K562 (cell line): ENCODE data around the gene PTP4A2. TPM values are rescaled to one million over a fixed set of nuclear protein-coding genes. Genes with fewer than 3 reads are reported as not detected.

ENCODE experiments used
- CHD7 ChIP-seq: fragments of 200-600 bp; sonication (generic); IDR thresholded peaks from one replicate; pipeline ENCODE4 v1.6.1; 2012; ENCODE audit warnings: mild to moderate bottlenecking, low read depth, low read length, inconsistent platforms
- HNRNPLL ChIP-seq: fragments of 200-400 bp; formaldehyde crosslinking; IDR thresholded peaks from 2 replicates; pipeline ENCODE4 v1.6.1; 2017; ENCODE audit warnings: low read length, low read depth, mild to moderate bottlenecking; ENCODE audit not compliant: poor library complexity, severe bottlenecking
- MYBL2 ChIP-seq, 2 experiments: fragments of 450-650 bp in 1 of 2; sonication (generic) in 1 of 2; formaldehyde crosslinking in 1 of 2; IDR thresholded peaks; 2 replicates each; pipeline versions ENCODE4 v1.6.1 to v1.8.1; 2017 to 2022; ENCODE audit warnings: borderline replicate concordance in 1 of 2, inconsistent platforms in 1 of 2, low read depth in 1 of 2, mild to moderate bottlenecking in 1 of 2, missing genetic modification reagents in 1 of 2, moderate library complexity in 1 of 2
- PHB ChIP-seq: fragments of 250-450 bp; sonication (Bioruptor Pico); IDR thresholded peaks from 2 replicates; pipeline ENCODE4 v1.5.0; 2021
- SMAD3 ChIP-seq: fragments of 450-650 bp; formaldehyde crosslinking; conservative IDR thresholded peaks from 2 replicates; pipeline ENCODE4 v1.4.0; 2020; ENCODE audit warnings: mild to moderate bottlenecking
- SNAPC5 ChIP-seq: fragments of 250-450 bp; sonication (Bioruptor Pico); IDR thresholded peaks from 2 replicates; pipeline ENCODE4 v1.8.0; 2021; ENCODE audit warnings: moderate library complexity, mild to moderate bottlenecking, inconsistent platforms
- TFAM ChIP-seq: fragments of 250-450 bp; sonication (Bioruptor Pico); conservative IDR thresholded peaks from 2 replicates; pipeline ENCODE4 v1.5.0; 2021; ENCODE audit warnings: mild to moderate bottlenecking, moderate library complexity
- ZFP30 ChIP-seq: fragments of 250-450 bp; sonication (Bioruptor Pico); IDR thresholded peaks from 2 replicates; pipeline ENCODE4 v1.8.0; 2022; ENCODE audit warnings: moderate library complexity, mild to moderate bottlenecking, inconsistent platforms, borderline replicate concordance
- polyA plus RNA-seq, 8 experiments: library from polyadenylated mRNA; depleted of rRNA in 4 of 8; stranded (reverse) in 5 of 8; unstranded in 3 of 8; fragments of >200 nt; fragmentation: Nextera tagmentation in 2 of 8; fragmentation: Illumina TruSeq in 1 of 8; extraction: Ambion mirVana in 2 of 8; extraction: Trizol in 1 of 8; gene quantifications; 2 replicates each; pipeline versions ENCODE4 v1.2.1 to v1.2.3, GENCODE V29; 2011 to 2014; ENCODE audit warnings: inconsistent platforms in 1 of 8, missing spikeins in 1 of 8
- total RNA-seq, 7 experiments: library from RNA; depleted of rRNA in 6 of 7; stranded (reverse); fragments of >200 nt in 6 of 7; fragmentation: Illumina TruSeq in 2 of 7; extraction: Trizol in 2 of 7; gene quantifications; 2 replicates each; pipeline versions ENCODE4 v1.2.1 to v1.2.3, GENCODE V29; 2011 to 2021; ENCODE audit warnings: low replicate concordance in 1 of 7
- TF ChIP-seq, protein P1 (sequence below): fragments of 450-650 bp; IDR thresholded peaks from 2 replicates; pipeline ENCODE4 v1.6.1; 2018; ENCODE audit not compliant: partially characterized antibody

PTP4A2 gene
- total and polyA plus RNA-seq, 9 of the 15 experiments (the other 6 are each of a cell fraction or from before 2014, with no cell fraction given): 197 to 870 (median 480) TPM

GRCh38 chr1:31944205-31945089 lies 6.3 kb upstream of the PTP4A2 start (continued):
- TF ChIP-seq CHD7 (no peak), TFAM (CRISPR knock-in tag) (no peak), PHB (CRISPR knock-in tag) (0 out of 2 replicates have a peak, but pooled peaks have one; percentile 53), HNRNPLL (peak; percentile 83), ZFP30 (CRISPR knock-in tag) (no peak), SMAD3 (no peak; the same call in 1 of the 2 replicates), SNAPC5 (no peak), MYBL2 (IDR thresholded peaks at IDR 0.05; ENCODE audit: low read depth) (no peak), MYBL2 (CRISPR knock-in tag; IDR thresholded peaks at IDR 0.05; ENCODE audit: borderline replicate concordance) (no peak)
- TF ChIP-seq, protein P1, sequence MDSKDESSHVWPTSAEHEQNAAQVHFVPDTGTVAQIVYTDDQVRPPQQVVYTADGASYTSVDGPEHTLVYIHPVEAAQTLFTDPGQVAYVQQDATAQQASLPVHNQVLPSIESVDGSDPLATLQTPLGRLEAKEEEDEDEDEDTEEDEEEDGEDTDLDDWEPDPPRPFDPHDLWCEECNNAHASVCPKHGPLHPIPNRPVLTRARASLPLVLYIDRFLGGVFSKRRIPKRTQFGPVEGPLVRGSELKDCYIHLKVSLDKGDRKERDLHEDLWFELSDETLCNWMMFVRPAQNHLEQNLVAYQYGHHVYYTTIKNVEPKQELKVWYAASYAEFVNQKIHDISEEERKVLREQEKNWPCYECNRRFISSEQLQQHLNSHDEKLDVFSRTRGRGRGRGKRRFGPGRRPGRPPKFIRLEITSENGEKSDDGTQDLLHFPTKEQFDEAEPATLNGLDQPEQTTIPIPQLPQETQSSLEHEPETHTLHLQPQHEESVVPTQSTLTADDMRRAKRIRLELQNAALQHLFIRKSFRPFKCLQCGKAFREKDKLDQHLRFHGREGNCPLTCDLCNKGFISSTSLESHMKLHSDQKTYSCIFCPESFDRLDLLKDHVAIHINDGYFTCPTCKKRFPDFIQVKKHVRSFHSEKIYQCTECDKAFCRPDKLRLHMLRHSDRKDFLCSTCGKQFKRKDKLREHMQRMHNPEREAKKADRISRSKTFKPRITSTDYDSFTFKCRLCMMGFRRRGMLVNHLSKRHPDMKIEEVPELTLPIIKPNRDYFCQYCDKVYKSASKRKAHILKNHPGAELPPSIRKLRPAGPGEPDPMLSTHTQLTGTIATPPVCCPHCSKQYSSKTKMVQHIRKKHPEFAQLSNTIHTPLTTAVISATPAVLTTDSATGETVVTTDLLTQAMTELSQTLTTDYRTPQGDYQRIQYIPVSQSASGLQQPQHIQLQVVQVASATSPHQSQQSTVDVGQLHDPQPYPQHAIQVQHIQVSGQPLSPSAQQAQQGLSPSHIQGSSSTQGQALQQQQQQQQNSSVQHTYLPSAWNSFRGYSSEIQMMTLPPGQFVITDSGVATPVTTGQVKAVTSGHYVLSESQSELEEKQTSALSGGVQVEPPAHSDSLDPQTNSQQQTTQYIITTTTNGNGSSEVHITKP: peak; percentile 96
